Measurements from ENCODE around the gene TBX21.
"Not testable (repeated sequence)": the region's sequence is repeated elsewhere in the genome, so short reads cannot be mapped to it uniquely, and the experiment has no call there.

The TBX21 gene

DNA sequence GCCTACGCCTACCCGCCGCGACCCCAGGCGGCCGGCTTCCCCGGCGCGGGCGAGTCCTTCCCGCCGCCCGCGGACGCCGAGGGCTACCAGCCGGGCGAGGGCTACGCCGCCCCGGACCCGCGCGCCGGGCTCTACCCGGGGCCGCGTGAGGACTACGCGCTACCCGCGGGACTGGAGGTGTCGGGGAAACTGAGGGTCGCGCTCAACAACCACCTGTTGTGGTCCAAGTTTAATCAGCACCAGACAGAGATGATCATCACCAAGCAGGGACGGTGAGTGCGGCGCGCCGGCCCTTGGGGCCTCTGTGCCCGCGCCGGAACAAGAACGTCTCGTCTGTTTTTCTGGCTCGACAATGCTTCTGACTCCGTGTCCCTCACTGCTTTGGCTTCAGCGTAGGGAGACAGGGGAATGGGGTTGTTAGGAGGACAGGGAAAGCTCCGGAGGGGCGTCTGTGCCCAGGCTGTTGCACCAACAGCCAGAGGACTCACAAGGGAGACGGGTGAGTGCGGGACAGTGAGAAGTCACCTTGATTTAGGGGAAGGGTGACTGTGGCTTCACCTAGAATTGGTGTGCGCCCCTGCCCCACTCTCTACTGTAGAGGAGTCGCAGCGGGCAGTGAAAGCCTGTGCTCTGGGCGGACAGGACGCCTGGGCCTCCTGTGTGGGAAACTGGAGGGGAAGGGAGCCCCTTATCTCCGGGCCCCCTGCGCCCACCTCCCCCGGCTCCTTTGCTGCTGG, 806 bp downstream of the TBX21 start:
- DNase-seq, result no peak

DNA sequence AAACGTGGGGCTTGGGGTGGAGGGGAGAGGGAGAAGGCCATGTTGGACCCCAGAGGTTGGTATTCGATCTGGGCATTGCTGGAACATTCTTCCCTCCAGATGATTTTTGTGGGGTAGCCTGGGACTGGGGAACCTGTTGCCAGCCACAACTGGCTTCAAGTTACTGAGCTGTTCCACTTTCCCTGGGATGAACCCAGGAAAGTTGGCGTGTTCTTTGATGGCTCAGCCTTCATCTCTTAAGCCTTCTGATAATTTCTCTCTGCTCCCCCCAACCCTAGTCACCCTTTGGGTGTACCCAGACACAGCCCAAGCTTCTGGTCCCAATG, 2.1 kb downstream of the TBX21 start:
- DNase-seq, result no peak

DNA sequence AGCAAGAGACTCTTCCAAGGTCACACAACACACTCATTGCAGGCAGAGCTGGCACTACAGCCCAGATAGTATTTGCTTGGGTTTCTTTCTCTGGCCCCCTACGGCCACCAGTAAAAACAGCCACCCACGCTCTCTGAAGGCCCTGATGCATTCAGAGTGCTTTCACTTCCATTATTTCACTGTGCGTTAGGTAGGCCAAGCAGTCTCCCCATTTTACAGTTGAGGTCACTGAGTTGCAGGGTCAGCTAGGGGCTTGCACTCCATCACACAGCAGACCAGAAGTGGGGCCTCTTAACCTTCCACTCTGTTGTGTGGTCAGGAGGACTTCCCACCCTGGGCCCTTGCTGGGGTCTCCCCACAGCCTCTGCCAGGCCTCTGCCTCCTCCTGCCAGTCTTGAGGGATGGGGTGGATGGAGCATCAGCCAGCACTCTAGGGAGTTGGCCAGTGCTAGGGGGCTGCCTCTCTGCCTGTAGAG, 2.5 kb downstream of the TBX21 start:
- DNase-seq, result no peak

DNA sequence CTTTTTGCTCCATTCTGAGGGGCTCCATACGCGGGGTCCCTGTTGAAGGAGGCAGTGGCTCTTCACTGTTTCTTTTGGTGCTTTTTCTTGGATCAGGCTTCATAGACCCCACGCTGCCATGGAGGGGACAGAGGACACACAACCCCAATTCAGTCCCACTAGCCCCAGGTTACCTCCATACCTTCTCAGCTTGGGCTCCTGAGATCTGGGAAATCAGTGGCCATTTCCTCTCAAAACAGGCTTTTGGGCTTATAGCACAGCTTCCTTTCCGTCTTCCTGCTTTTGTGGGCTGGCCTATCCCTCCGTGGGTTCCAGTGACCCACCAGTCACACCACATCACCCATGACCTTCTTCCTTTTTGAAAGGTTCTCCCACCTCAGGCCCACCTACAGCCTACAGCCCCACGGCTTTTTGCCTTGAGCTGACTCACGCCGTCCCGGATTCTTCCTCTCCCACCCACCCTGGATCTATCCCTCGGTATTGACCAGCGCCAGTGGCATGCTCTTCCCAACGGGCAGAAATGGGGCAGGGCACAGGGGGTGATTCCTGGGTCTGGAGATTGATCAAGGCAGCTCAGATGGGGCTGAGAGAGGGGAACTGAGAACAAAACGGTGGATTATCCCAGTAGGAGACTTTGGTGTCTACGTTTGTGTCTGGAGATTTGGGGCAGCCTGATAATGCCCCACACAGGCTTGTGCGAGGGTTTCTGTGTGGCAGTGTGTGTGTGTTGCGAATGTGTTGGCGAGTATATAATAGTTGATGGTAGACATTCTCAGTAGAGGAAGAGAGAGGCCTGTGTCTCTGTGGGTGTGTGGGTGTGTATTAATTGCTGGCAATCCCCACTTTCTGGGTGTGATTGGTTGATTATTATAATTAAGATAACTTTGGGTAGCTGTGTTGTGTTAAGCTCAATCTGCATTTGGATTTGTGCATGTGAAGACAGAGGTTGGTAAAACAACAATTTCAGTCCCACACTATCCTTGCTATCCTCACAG, 3.8 kb downstream of the TBX21 start:
- DNase-seq, result no peak

DNA sequence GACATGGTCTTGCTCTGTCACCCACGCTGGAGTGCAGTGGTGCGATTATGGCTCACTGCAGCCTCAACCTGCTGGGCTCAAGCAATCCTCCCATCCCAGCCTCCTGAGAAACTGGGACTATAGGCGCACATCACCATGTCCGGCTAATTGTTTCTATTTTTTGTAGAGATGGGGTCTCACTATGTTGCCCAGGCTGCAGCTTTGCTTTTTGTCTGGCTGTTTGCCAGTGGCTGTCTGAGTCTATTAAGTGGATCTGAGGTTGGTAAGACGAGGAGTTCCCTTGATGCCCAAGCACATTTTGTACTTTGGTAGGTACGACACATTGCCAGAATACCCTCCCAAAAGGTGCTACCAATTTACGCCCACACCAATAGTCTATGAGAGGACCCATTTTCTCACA, 5.1 kb downstream of the TBX21 start:
- no peak for DNase-seq

DNA sequence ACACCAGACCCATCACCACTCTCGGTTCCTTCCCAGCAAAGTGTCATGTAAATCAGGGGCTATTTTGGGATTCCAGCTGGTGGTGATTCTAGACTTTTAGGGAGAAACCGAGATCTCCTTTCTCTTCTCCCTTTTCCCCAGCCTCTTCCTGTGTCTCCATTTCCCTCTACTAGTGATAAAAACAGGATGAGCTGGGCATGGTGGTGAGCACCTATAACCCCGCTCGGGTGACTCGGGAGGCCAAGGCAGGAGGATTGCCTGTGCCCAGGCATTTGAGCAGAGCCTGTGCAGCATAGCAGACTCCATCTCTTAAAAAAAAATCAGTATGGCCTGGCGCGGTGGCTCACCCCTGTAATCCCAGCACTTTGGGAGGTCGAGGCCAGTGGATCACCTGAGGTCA, 6.1 kb downstream of the TBX21 start:
- no peak for DNase-seq

DNA sequence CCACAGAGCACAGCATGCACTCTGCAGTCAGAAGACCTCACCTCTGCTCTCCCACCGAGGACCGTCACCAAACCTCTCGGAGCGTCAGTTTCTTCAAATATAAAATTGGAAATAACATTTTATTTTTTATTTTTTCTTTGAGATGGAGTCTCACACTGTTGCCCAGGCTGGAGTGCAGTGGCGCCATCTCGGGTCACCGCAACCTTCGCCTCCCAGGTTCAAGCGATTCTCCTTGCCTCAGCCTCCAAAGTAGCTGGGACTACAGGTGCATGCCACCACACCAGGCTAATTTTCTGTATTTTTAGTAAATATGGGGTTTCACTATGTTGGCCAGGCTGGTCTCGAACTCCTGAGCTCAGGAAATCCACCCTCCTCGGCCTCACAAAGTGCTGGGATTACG, 6.9 kb downstream of the TBX21 start:
- DNase-seq, result not testable (repeated sequence)

DNA sequence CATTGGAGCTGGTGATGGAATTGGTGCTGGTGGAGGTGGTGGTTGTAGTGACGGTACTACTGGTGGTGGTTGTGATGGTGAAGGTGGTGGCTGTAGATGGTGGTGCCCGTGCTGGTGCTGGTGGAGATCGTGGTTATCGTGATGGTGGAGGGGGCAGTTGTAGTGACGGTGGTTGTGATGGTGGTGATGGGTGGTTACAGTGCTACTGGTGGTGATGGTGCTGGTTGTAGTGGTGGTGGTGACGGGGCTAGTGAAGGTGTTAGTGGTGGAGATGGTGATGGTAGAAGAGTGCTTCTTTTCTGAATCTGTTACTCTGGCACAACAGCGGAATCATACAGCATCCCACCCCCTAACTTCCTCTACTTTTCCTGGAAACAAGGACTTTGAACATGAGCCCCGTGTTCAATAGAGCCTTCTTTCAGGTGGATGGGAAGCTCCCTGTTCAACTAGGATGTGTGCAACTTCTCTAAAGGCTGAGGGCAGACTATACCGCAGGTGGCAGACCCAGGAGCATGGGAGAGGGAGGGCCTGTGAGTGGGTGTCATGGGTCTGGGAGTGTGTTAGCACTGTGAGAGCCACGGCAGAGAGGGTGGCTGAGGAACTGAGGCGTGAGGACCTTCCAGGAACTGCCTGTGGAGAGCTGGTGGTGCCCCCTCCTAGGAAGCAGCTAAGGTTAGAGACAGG, 8.2 kb downstream of the TBX21 start:
- DNase-seq, result peak; percentile 65

DNA sequence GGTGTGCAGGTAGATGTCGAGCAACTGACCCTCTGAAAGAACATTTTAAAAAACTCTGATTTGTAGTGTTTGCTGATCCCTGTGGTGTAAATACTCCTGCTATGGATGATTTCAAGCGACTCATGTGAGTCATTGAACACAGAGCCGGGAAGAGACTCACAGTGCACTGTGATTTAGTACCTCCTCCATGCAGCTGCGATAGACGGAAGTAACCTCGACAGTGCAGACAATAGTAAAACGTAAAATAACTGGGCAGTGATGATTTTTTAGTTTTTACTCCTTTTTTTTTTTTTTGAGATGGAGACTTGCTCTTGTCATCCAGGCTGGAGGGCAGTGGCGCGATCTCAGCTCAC, 8.7 kb downstream of the TBX21 start:
- no peak for DNase-seq

DNA sequence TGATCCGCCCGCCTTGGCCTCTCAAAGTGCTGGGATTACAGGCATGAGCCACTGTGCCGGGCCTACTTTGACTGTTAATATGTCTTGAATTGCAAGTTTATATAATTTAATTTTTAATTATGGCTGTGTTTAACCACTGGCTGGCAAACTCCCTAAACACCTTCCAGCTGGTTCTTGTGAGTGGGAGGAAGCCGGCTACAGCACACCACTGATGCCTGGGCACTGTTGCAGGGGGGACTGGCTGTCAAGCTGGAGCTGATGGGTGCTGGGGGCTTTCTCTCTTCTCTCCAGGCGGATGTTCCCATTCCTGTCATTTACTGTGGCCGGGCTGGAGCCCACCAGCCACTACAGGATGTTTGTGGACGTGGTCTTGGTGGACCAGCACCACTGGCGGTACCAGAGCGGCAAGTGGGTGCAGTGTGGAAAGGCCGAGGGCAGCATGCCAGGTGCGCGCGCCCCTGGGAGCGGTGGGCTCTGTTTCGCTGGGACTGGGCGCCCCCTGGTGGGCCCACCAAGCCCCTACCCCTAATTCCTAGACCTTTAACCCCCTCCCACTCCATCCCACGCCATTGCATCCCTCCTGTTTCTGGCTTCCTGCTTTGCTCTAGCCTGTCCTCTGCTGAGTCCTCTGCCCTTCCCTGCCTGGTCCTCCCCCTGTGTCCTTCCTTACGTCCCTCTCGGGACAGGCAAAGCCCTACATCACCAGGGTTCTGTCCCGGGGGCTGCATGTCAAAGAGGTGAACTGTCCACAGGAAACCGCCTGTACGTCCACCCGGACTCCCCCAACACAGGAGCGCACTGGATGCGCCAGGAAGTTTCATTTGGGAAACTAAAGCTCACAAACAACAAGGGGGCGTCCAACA, 9.5 kb downstream of the TBX21 start:
- peak; percentile 53 for DNase-seq

DNA sequence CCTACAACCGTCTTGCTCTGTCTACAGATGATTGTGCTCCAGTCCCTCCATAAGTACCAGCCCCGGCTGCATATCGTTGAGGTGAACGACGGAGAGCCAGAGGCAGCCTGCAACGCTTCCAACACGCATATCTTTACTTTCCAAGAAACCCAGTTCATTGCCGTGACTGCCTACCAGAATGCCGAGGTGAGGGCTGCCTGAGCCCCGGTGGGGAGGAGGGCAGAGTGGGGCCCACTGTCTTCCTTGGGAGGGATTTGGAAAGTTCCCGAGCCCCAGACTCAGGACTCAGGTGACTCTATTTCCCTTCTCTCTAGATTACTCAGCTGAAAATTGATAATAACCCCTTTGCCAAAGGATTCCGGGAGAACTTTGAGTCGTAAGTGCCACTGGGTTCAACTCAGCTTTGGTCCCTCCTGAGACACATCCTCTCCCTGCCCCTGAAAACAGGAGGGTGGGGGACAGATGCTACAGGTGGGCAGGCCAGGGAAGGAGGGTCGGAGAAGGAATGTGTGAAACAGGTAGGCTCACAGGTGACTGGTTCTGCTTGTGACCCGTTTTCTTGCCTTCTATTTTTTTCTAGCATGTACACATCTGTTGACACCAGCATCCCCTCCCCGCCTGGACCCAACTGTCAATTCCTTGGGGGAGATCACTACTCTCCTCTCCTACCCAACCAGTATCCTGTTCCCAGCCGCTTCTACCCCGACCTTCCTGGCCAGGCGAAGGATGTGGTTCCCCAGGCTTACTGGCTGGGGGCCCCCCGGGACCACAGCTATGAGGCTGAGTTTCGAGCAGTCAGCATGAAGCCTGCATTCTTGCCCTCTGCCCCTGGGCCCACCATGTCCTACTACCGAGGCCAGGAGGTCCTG, 11.4 kb downstream of the TBX21 start:
- no peak for DNase-seq

DNA sequence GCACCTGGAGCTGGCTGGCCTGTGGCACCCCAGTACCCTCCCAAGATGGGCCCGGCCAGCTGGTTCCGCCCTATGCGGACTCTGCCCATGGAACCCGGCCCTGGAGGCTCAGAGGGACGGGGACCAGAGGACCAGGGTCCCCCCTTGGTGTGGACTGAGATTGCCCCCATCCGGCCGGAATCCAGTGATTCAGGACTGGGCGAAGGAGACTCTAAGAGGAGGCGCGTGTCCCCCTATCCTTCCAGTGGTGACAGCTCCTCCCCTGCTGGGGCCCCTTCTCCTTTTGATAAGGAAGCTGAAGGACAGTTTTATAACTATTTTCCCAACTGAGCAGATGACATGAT, 12.0 kb downstream of the TBX21 start:
- DNase-seq, result no peak

DNA sequence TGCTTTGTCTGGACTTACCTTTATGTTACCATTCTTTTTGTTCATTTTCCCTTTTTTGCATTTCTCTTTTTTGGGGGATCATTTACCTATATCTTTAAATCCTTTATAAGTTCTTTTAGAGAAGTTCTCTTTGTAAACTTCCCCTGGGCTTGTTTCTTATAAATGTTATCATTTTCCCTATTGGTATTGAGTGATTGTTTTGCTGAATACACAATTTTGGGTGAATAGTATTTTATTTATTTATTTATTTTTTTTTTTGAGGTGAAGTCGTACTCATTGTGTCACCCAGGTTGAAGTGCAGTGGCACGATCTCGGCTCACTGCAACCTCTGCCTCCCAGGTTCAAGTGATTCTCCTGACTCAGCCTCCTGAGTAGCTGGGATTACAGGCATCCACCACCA, 18.4 kb downstream of the TBX21 start:
- no peak for DNase-seq

DNA sequence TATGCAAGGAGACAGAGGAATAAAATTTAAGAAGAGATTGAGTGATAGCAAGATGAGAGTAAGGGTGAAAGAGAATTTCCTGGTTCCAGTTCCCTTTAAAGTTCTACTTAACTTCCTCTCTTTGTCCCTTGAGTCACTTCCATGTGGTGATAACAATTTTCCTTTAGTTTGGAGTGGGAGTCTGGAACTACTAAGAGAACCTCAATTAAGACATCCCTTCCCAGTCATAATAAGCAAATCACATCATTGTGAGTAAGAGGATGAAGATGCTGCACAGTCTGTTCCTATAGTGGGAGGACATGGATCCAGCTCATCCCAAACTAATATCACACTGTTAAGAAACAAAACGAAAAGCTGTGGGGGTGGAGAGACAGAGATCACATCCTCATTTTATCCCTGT, 24.4 kb downstream of the TBX21 start:
- DNase-seq, result no peak

DNA sequence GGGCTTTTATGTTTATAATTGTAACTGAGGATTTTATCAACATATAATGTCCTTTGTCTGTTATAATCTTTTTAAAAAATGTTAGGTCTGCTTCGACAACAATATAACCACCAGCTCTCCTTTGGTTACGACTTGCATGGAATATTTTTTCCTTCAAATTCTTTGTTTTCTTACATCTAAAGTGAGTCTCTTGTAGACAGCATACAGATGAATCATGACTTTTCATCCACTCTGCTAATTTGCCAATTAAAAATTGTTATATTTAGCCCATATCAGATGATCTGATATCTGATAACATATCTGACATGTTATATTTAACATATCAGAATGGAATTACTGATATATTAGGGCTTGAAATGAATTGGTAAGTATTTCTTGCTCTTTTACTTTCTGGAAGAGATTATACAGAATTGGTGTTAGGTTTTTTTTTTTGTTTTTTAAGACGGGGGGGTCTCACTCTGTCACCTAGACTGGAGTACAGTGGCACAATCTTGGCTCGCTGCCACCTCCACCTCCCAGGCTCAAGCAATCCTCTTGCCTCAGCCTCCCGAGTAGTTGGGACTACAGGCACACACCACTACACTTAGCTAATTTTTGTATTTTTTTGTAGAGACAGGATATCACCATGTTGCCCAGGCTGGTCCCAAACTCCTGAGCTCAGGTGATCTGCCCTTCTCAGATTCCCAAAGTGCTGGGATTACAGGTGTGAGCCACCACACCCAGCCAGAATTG, 27.5 kb downstream of the TBX21 start:
- DNase-seq, result no peak

DNA sequence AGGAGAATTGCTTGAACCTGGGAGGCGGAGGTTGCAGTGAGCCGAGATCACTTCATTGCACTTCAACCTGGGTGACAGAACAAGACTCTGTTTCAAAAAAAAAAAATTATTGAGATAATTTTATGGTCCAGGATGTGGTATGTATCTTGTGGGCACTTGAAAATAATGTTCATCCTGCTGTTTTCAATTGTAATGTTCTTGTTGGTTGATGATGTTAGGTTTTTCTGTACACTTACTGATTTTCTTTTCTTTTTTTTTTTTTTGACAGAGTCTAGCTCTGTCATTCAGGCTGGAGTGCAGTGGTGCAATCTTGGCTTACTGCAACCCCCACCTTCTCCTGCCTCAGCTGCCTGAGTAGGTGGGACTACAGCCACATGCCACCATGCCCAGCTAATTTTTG, 29.7 kb downstream of the TBX21 start:
- DNase-seq, result peak; percentile 29

DNA sequence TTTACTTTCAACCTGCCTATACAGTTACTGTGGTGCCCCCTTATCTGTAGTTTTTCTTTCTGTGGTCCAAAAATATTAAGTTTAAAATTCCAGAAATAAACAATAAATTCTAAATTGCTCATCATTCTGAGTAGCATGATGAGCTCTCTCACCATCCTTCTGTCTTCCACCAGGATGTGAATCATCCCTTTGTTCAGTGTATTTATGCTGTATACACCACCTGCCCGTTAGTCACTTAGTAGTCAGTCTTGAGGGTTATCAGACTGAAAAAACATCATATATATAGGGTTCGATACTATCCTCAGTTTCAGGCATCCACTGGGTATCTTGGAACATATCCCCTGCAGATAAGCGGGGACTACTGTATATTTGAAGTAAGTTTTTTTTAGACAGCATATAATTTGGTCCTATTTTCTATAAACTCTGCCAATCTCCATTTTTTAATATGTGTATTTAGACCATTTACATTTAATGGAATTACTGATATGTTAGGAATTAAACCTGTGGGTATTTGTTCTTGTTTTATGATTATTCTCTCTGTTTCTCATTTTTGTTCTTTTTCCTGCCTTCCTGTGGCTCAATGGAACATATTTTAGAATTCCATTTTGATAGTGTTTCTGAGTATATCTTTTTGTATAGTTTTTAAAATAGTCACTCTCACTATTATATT, 31.0 kb downstream of the TBX21 start:
- DNase-seq, result no peak

DNA sequence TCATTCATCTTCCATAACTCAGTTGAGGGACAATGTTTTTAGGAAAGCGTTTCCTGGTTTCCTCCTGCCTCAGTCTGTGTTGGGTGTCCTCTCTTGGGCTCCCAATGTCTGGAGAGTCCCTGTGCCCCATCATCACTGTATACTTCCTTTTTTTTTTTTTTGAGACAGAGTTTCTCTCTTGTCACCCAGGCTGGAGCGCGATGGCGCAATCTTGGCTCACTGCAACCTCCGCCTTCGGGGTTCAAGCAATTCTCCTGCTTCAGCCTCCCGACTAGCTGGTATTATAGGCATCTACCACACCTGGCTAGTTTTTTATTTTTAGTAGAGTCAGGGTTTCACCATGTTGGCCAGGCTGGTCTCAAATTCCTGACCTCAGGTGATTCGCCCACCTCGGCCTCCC, 40.6 kb downstream of the TBX21 start:
- not testable (repeated sequence) for DNase-seq

DNA sequence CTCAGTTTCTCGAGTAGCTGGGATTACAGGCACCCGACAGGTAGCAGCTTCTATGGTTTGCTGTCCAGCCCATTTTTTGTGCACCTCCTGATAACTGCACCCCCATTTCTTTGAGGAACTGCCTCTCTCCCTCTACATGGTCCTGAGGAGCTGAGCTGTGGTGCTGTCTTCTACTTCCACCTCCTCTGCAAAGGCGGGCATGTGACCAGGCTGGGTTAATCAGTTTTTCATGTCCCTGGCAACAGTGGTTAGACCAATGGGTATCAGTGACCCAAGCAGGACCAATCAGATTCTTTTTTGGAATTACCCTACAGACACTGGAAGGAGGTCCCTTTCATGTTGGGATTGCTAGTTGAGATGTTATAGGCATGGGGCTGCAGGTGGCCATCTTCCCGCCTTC, 41.3 kb downstream of the TBX21 start:
- no peak for DNase-seq

DNA sequence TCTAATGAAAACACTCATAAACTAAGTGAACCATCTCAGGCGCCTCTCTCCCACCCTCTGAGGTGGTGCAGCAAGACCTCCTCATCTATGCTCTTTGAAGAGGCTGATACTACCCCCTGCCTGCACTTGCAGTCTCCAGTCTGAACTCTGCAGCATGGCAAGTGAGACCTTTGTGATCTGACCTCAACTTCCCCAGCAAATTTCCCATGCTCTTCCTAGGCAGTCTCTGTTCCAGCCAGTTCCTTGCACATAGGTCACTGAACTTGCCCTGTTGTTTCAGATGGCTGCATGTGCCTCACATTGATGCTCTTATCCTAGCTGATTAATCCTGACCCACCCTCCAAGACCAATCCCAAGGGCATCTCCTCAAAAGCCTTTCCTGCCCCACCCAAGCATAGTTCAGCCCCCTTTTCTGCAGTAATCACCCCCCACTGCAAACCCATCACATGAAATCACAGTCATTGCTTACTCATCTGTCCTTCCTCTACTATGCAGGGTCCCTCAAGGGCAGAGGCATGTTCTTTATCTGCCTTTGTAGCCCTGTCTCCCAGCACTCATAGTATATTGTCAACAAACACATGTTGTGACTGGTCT, 42.0 kb downstream of the TBX21 start:
- no peak for DNase-seq
